GM12878 (cell line): ENCODE data around the gene SCAMP1. TPM values are rescaled to one million over a fixed set of nuclear protein-coding genes. Genes with fewer than 3 reads are reported as not detected.

Source experiments
- ATAC-seq: fragments of 200-7000 bp; cut with Tn5 transposase; 3 replicates; pipeline ENCODE4 v1.9.1; 2020; ENCODE audit warnings: mild to moderate bottlenecking, moderate library complexity
- BruUV-seq: library from RNA; stranded (reverse); fragments of 400-500 nt; replicated peaks from 2 replicates; lab custom pipeline; 2021; lab: Mats Ljungman, UMichigan
- CTCF ChIA-PET: fragments of 300-600 bp; sonication (Branson Sonifier 250); formaldehyde crosslinking; extraction: SDS; loops from one replicate; lab custom pipeline; 2021; ENCODE audit warnings: inconsistent platforms; lab: Yijun Ruan, JAX
- POLR2A ChIA-PET: fragments of 350-600 bp; formaldehyde crosslinking; extraction: SDS; loops from one replicate; lab custom pipeline; 2021; ENCODE audit warnings: inconsistent platforms; lab: Charles Lee
- RAD21 ChIA-PET: fragments of 300-600 bp; sonication (Branson Sonifier 250); formaldehyde crosslinking; loops from one replicate; lab custom pipeline; 2023; ENCODE audit warnings: antibody characterized with exemption; ENCODE audit not compliant: unreplicated experiment; lab: Charles Lee
- SMC1A ChIA-PET: fragments of 300-600 bp; sonication (Branson Sonifier 250); formaldehyde crosslinking; loops from one replicate; lab custom pipeline; 2023; ENCODE audit not compliant: unreplicated experiment, uncharacterized antibody; lab: Charles Lee
- DNase-seq: peaks from one replicate; pipeline ENCODE4 v3.0.0-alpha.2; 2011; ENCODE audit warnings: low read depth, low spot score
- FAIRE-seq: peaks from 3 replicates; lab custom pipeline; 2011; peaks lifted over from hg19 to GRCh38; lab: Jason Lieb, UNC
- H2AFZ ChIP-seq: 2 replicates; pipeline ENCODE4 v1.6.0; 2011; ENCODE audit warnings: low read depth, low read length, control low read depth; ENCODE audit not compliant: control insufficient read depth
- H3K27ac ChIP-seq: 2 replicates; pipeline ENCODE4 v1.5.1; 2011; ENCODE audit warnings: control low read depth; ENCODE audit not compliant: control insufficient read depth, insufficient read depth
- H3K27me3 ChIP-seq, 2 experiments: replicated peaks in 1 of 2; 2 replicates each; pipeline versions ENCODE4 v1.6.0 to v1.6.1; 2011; ENCODE audit warnings: low read length in 1 of 2; ENCODE audit not compliant: control insufficient read depth in 2 of 2, insufficient read depth in 2 of 2
- H3K36me3 ChIP-seq, 2 experiments: 2 replicates each; pipeline ENCODE4 v1.5.1; 2011; ENCODE audit warnings: low read length in 1 of 2; ENCODE audit not compliant: control insufficient read depth in 2 of 2, insufficient read depth in 2 of 2
- H3K4me1 ChIP-seq: 2 replicates; pipeline ENCODE4 v1.6.1; 2011; ENCODE audit warnings: mild to moderate bottlenecking, low read length, moderate library complexity, mixed read lengths; ENCODE audit not compliant: control insufficient read depth, insufficient read depth
- H3K4me2 ChIP-seq: 2 replicates; pipeline ENCODE4 v1.6.0; 2011; ENCODE audit warnings: control low read depth; ENCODE audit not compliant: control insufficient read depth, insufficient read depth
- H3K4me3 ChIP-seq: fragments of 200-600 bp; sonication (generic); 2 replicates; pipeline ENCODE4 v1.5.1; 2016
- H3K79me2 ChIP-seq: 2 replicates; pipeline ENCODE4 v1.6.0; 2011; ENCODE audit warnings: low read length; ENCODE audit not compliant: control insufficient read depth, insufficient read depth
- H3K9ac ChIP-seq: 2 replicates; pipeline ENCODE4 v1.8.0; 2011; ENCODE audit warnings: low read length, control low read depth, mixed read lengths; ENCODE audit not compliant: control insufficient read depth, insufficient read depth
- H3K9me3 ChIP-seq: replicated peaks from 3 replicates; pipeline ENCODE4 v1.5.1; 2011; ENCODE audit warnings: mild to moderate bottlenecking, low read length; ENCODE audit not compliant: control insufficient read depth, insufficient read depth
- H4K20me1 ChIP-seq: 2 replicates; pipeline ENCODE4 v1.6.0; 2011; ENCODE audit not compliant: control insufficient read depth, insufficient read depth
- CHD4 ChIP-seq: fragments of 200-600 bp; sonication (generic); IDR thresholded peaks from 2 replicates; pipeline ENCODE4 v1.6.1; 2016; ENCODE audit warnings: mild to moderate bottlenecking
- EP300 ChIP-seq, 2 experiments: fragments of 150-350 bp in 1 of 2; IDR thresholded peaks; 2 replicates each; pipeline ENCODE4 v1.6.1; 2011 to 2012; ENCODE audit warnings: low read depth in 2 of 2, low read length in 2 of 2, borderline replicate concordance in 1 of 2, improper control_type of control experiment in 1 of 2, inconsistent platforms in 1 of 2; ENCODE audit not compliant: control insufficient read depth in 1 of 2
- PAX5 ChIP-seq: IDR thresholded peaks from 2 replicates; pipeline ENCODE4 v1.6.1; 2011; ENCODE audit warnings: low read depth, low read length, borderline replicate concordance
- PAX8 ChIP-seq: fragments of 450-650 bp; IDR thresholded peaks from 2 replicates; pipeline ENCODE4 v1.6.1; 2017; ENCODE audit warnings: mild to moderate bottlenecking, moderate library complexity
- RCOR1 ChIP-seq: conservative IDR thresholded peaks from 2 replicates; pipeline ENCODE4 v1.6.1; 2012; ENCODE audit warnings: low read depth, low read length, improper control_type of control experiment
- STAT1 ChIP-seq: fragments of 450-650 bp; conservative IDR thresholded peaks from 2 replicates; pipeline ENCODE4 v1.6.1; 2014; ENCODE audit warnings: antibody characterized with exemption, mild to moderate bottlenecking
- WRNIP1 ChIP-seq: IDR thresholded peaks from 2 replicates; pipeline ENCODE4 v1.6.1; 2011; ENCODE audit warnings: low read depth, low read length, improper control_type of control experiment, borderline replicate concordance
- WGBS: methylation state at CpG from one replicate; pipeline ENCODE4 v1.1.6; 2016; ENCODE audit warnings: low lambda C conversion rate; ENCODE audit not compliant: insufficient replicate concordance, insufficient coverage; ENCODE audit errors: missing lambda C conversion rate; 5-methylcytosine and 5-hydroxymethylcytosine counted together
- in situ Hi-C: fragments of 300-500 bp; cut with MboI; formaldehyde crosslinking; loops from 9 replicates; pipeline ENCODE4 v1.14.3; 2018; ENCODE audit warnings: mixed read lengths
- intact Hi-C: fragments of 100-400 bp; cut with micrococcal nuclease; formaldehyde crosslinking; loops from one replicate; pipeline ENCODE4 v1.14.2; 2022; ENCODE audit not compliant: unreplicated experiment
- polyA plus RNA-seq, 11 experiments: library from polyadenylated mRNA; depleted of rRNA in 4 of 11; unstranded in 6 of 11; stranded (reverse) in 5 of 11; fragments of >200 nt; fragmentation: Nextera tagmentation in 4 of 11; fragmentation: Illumina TruSeq in 1 of 11; extraction: Ambion mirVana in 4 of 11; extraction: Trizol in 1 of 11; gene quantifications; 1 replicate in 1 of 11; 2 replicates in 10 of 11; pipeline versions ENCODE4 v1.2.1 to v1.2.3, GENCODE V29; 2011 to 2016; ENCODE audit warnings: inconsistent platforms in 2 of 11, missing spikeins in 2 of 11, low read depth in 1 of 11
- total RNA-seq, 4 experiments: library from RNA; depleted of rRNA in 3 of 4; stranded (reverse); fragments of >200 nt in 3 of 4; fragmentation: Illumina TruSeq in 1 of 4; extraction: Trizol in 1 of 4; gene quantifications; 2 replicates each; pipeline versions ENCODE4 v1.2.1 to v1.2.3, GENCODE V29; 2013 to 2021

SCAMP1 gene
- total and polyA plus RNA-seq, 10 of the 15 experiments (the other 5 are each of a cell fraction or from before 2014, with no cell fraction given): 6.4 to 27.9 (median 20.0) TPM

DNA sequence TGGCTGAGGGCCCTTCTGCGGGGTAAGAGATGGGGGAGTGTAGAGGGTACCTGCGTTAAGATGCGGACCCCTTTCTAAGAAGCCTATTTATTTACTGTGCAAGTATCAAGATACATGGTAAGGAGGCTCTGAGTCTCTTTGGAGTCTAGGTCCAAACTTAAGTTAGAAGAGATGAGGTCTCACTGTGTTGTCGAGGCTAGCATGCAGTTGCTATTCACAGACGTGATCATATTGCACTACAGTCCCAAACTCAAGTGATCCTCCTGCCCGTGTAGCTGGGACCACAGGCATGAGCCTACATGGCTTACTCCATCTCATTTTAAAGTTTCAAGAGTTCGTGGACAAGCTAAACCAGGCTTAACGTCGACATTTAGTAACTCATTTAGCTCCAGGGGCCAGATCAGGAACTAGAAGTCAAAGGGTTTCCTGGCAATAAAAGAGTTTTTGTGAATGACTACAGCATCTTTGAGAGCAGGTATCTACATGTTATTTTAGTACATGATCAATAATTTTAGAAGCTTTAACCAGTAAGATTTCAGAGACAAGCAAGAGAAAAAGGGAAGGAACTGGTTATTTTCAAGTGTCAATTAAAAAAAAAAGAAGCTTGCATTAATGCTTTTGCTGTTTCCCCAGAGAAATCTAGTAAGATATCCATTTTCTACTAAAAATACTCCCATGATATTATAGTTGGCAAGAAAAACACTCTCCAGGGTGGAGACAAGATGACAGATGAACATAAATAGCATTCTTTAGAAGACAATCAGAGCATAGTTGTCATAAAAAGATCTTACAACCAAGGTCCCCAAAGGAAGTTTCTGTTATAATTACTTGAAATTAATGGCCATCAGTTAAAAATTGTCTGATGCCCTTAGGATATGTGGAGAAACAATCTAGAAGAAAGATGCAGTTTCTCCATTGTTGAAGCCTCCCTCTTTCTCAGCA, 141.3 kb downstream of the SCAMP1 start:
- no peak overlapping the region for H3K4me3 ChIP-seq
- in situ Hi-C loops: no loop called here
- H3K27me3 ChIP-seq: no peaks in the 10 kb centered on the region
- WGBS: 63% methylated on average over 9 of the region's 9 CpGs
- no peak overlapping the region for H3K4me2 ChIP-seq
- ChIA-PET POLR2A (no interaction called here), SMC1A (interaction anchor here (0.7 to 2.2 kb wide), 6 partner anchors 10 to 330 kb away, joined by 3 to 6 read pairs (median 3); no protein-coding TSS in a partner anchor), CTCF (interaction anchor here (0.7 to 1.9 kb wide), 3 partner anchors 32 to 433 kb away, joined by 3 to 5 read pairs (median 5); no protein-coding TSS in a partner anchor), RAD21 (no interaction called here)
- FAIRE-seq (no peak), DNase-seq (no peak), ATAC-seq (no peak)
- intact Hi-C loops: no loop called here
- 0 out of 2 replicates have a peak, but pooled peaks cover 2% of the 10 kb centered on the region for H3K79me2 ChIP-seq
- H2AFZ ChIP-seq: no peak overlapping the region
- H3K36me3 ChIP-seq: peaks cover 0 to 4% of the 10 kb centered on the region in 2 experiments; a peak in 1 of 4 replicates
- no TSS peak for BruUV-seq
- no peak overlapping the region for H3K27ac ChIP-seq
- no peak for TF ChIP-seq WRNIP1
- no peak for TF ChIP-seq EP300 (IDR thresholded peaks at IDR 0.05; ENCODE audit: borderline replicate concordance in 1 of 2, control insufficient read depth in 1 of 2, low read depth in 2 of 2, low read length in 2 of 2)
- TF ChIP-seq CHD4: no peak
- TF ChIP-seq PAX5: no peak
- TF ChIP-seq RCOR1: no peak
- no peak for TF ChIP-seq PAX8
- no peak for TF ChIP-seq STAT1
- no peaks in the 10 kb centered on the region for H4K20me1 ChIP-seq
- no peak overlapping the region for H3K9ac ChIP-seq
- H3K4me1 ChIP-seq: peaks cover 21% of the 10 kb centered on the region
- no peaks in the 10 kb centered on the region for H3K9me3 ChIP-seq
